ENCODE results near the gene DEPDC7.
A peak's percentile ranks its signal among the peaks of the same experiment; 100 is the strongest.
"Not testable (repeated sequence)": the region's sequence is repeated elsewhere in the genome, so short reads cannot be mapped to it uniquely, and the experiment has no call there.

The DEPDC7 gene

GRCh38 chr11:33039274-33040032 lies 23.8 kb downstream of the DEPDC7 start, which contains the start of gene TCP11L1:
TSS of gene TCP11L1 (plus strand) at chr11:33039572. CDS start at chr11:33043774, 4,202 bp downstream.
- Mint-ChIP-seq H3K9me3 (no peaks in the 10 kb centered on the region), H3K4me3 (peak within 1 kb of the TSS; percentile 89), H3K4me1 (ENCODE audit: low read depth) (peaks cover 15% of the 10 kb centered on the region), H3K27ac (peak within 1 kb of the TSS; percentile 89), H3K27me3 (ENCODE audit: low read depth) (peaks cover 21% of the 10 kb centered on the region), H3K36me3 (ENCODE audit: low read depth) (peaks cover 8% of the 10 kb centered on the region)

- peaks cover 15% of the 10 kb centered on the region for H3K4me1 Mint-ChIP-seq (ENCODE audit: low read depth)
- H3K36me3 Mint-ChIP-seq (ENCODE audit: low read depth), result peaks cover 9% of the 10 kb centered on the region
- H3K9me3 Mint-ChIP-seq, result no peaks in the 10 kb centered on the region
- H3K27me3 Mint-ChIP-seq (ENCODE audit: low read depth), result peaks cover 15% of the 10 kb centered on the region
- peak overlapping the region; percentile 87 for H3K27ac Mint-ChIP-seq
- peak overlapping the region; percentile 89 for H3K4me3 Mint-ChIP-seq
These were observed 24.6 kb downstream of the DEPDC7 start for GRCh38 chr11:33040033-33040861.

GRCh38 chr11:33040862-33041453 lies 25.3 kb downstream of the DEPDC7 start:
- H3K27ac Mint-ChIP-seq, result peak overlapping the region; percentile 87
- H3K4me3 Mint-ChIP-seq, result peak overlapping the region; percentile 89
- no peaks in the 10 kb centered on the region for H3K9me3 Mint-ChIP-seq
- H3K36me3 Mint-ChIP-seq (ENCODE audit: low read depth), result peaks cover 15% of the 10 kb centered on the region
- H3K27me3 Mint-ChIP-seq (ENCODE audit: low read depth), result peaks cover 8% of the 10 kb centered on the region
- peaks cover 15% of the 10 kb centered on the region for H3K4me1 Mint-ChIP-seq (ENCODE audit: low read depth)

GRCh38 chr11:33043221-33043830 lies 27.6 kb downstream of the DEPDC7 start:
- H3K9me3 Mint-ChIP-seq, result no peaks in the 10 kb centered on the region
- H3K27me3 Mint-ChIP-seq (ENCODE audit: low read depth), result no peaks in the 10 kb centered on the region
- no peak overlapping the region for H3K4me3 Mint-ChIP-seq
- H3K4me1 Mint-ChIP-seq (ENCODE audit: low read depth), result peaks cover 15% of the 10 kb centered on the region
- H3K27ac Mint-ChIP-seq, result no peak overlapping the region
- peaks cover 29% of the 10 kb centered on the region for H3K36me3 Mint-ChIP-seq (ENCODE audit: low read depth)

GRCh38 chr11:33044285-33044756 lies 28.6 kb downstream of the DEPDC7 start:
- no peak overlapping the region for H3K4me3 Mint-ChIP-seq
- H3K9me3 Mint-ChIP-seq, result no peaks in the 10 kb centered on the region
- peaks cover 32% of the 10 kb centered on the region for H3K36me3 Mint-ChIP-seq (ENCODE audit: low read depth)
- H3K4me1 Mint-ChIP-seq (ENCODE audit: low read depth), result peaks cover 15% of the 10 kb centered on the region
- H3K27me3 Mint-ChIP-seq (ENCODE audit: low read depth), result no peaks in the 10 kb centered on the region
- H3K27ac Mint-ChIP-seq, result no peak overlapping the region

GRCh38 chr11:33045551-33046255 lies 30.0 kb downstream of the DEPDC7 start:
- H3K27me3 Mint-ChIP-seq (ENCODE audit: low read depth), result no peaks in the 10 kb centered on the region
- H3K36me3 Mint-ChIP-seq (ENCODE audit: low read depth), result peaks cover 32% of the 10 kb centered on the region
- no peaks in the 10 kb centered on the region for H3K9me3 Mint-ChIP-seq
- peaks cover 8% of the 10 kb centered on the region for H3K4me1 Mint-ChIP-seq (ENCODE audit: low read depth)
- no peak overlapping the region for H3K4me3 Mint-ChIP-seq
- no peak overlapping the region for H3K27ac Mint-ChIP-seq

DNA sequence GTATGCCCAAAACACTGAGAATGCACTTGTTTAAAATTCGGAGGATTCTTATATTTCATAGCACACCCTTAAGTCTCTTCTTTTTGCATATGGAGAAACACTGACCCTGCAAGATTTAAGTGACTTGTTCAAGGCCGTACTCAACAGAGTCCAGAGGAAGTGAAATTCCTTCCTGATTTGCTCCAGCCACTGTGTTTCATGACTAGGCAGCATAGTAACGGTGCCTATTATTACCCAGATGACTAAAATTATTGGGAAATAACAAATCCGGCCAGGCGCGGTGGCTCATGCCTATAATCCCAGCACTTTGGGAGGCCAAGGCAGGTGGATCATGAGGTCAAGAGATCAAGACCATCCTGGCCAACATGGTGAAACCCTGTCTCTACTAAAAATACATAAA lies 33.0 kb downstream of the DEPDC7 start:
- not testable (repeated sequence) for H3K9me3 Mint-ChIP-seq; H3K27me3 Mint-ChIP-seq (ENCODE audit: low read depth); H3K27ac Mint-ChIP-seq; H3K4me3 Mint-ChIP-seq; H3K4me1 Mint-ChIP-seq (ENCODE audit: low read depth)
- peaks cover 31% of the 10 kb centered on the region for H3K36me3 Mint-ChIP-seq (ENCODE audit: low read depth)

GRCh38 chr11:33049565-33050408 lies 34.1 kb downstream of the DEPDC7 start:
- H3K27me3 Mint-ChIP-seq (ENCODE audit: low read depth); H3K9me3 Mint-ChIP-seq; H3K4me1 Mint-ChIP-seq (ENCODE audit: low read depth); H3K27ac Mint-ChIP-seq; H3K4me3 Mint-ChIP-seq: not testable (repeated sequence)
- peaks cover 25% of the 10 kb centered on the region for H3K36me3 Mint-ChIP-seq (ENCODE audit: low read depth)

DNA sequence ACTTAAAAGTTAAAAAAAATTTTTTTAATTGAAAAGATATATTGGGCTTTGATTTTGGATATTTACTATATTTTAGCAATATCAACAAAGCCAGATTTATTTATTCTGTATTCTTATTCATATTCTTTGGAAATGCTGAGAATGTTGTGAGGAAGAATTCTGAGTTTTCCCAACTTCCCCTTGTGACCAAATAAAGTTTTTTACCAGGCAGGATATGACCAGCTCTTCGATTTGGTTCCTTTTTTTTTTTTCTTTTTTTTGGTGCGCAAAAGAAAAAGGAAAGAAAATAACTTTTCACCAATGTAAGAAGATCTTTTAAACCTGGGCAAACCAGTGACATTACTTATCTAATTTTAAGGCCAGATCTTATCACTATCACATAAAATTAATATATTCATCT lies 36.6 kb downstream of the DEPDC7 start:
- no peaks in the 10 kb centered on the region for H3K4me1 Mint-ChIP-seq (ENCODE audit: low read depth)
- no peaks in the 10 kb centered on the region for H3K9me3 Mint-ChIP-seq
- H3K36me3 Mint-ChIP-seq (ENCODE audit: low read depth), result peaks cover 17% of the 10 kb centered on the region
- H3K27me3 Mint-ChIP-seq (ENCODE audit: low read depth), result no peaks in the 10 kb centered on the region
- no peak overlapping the region for H3K4me3 Mint-ChIP-seq
- H3K27ac Mint-ChIP-seq, result no peak overlapping the region

GRCh38 chr11:33055375-33055774 lies 39.7 kb downstream of the DEPDC7 start:
- Mint-ChIP-seq H3K4me3 (no peak overlapping the region), H3K36me3 (ENCODE audit: low read depth) (peaks cover 23% of the 10 kb centered on the region), H3K27me3 (ENCODE audit: low read depth) (no peaks in the 10 kb centered on the region), H3K4me1 (ENCODE audit: low read depth) (peaks cover 2% of the 10 kb centered on the region), H3K9me3 (no peaks in the 10 kb centered on the region), H3K27ac (no peak overlapping the region)

DNA sequence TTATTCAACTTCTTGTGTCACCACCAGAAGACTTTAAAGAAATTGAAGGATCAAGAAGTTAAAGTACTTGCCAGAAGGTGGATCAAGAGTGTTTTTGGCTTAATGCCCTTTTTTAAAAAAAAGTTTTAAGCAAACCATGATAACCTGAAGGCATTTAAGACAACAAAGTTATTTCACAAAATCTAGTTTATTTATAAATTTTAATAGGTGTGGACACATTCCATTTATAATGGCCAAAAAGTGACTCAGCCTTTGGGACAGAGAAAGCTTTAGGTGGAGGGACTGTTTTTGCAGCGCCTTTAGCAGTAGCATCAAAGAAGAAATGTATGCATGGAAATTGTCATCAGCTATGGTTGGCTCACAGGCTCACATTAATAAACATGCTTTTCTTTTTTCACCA lies 41.6 kb downstream of the DEPDC7 start:
- no peak overlapping the region for H3K27ac Mint-ChIP-seq
- H3K36me3 Mint-ChIP-seq (ENCODE audit: low read depth), result peaks cover 29% of the 10 kb centered on the region
- no peak overlapping the region for H3K4me3 Mint-ChIP-seq
- peaks cover 6% of the 10 kb centered on the region for H3K4me1 Mint-ChIP-seq (ENCODE audit: low read depth)
- no peaks in the 10 kb centered on the region for H3K27me3 Mint-ChIP-seq (ENCODE audit: low read depth)
- H3K9me3 Mint-ChIP-seq, result no peaks in the 10 kb centered on the region

DNA sequence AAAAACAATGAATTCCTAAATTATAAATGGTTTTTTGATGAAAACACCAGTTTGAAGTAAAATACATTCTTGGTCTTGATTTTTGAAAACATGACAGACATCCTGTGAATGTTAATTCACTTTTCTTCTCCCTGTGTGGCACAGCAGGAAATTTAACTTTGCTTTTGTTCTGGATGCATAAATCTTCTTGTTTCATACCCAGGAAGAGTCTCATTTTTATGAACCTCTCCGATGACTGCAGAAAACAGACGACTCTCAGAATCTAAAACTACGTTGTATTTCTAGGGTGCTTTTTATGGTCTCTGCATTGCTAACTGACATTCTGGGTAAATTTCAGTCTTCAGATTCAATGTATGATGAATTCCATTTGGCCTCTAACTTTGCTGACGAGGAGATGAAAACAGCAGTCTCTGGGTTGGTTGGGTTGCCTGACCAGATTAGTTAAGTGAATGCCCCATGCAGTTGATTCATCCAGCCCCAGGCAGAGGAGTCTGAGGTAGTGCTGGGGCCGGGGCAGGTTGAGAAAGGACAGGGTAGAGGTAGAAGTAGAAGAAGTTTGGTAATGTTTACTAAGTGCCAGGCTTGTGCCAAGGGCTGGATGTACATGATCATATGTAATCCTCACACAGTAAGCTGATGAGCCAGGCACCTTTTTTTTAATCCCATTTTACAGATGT lies 43.8 kb downstream of the DEPDC7 start:
- Mint-ChIP-seq H3K27ac (no peak overlapping the region), H3K4me1 (ENCODE audit: low read depth) (peaks cover 26% of the 10 kb centered on the region), H3K27me3 (ENCODE audit: low read depth) (no peaks in the 10 kb centered on the region), H3K36me3 (ENCODE audit: low read depth) (peaks cover 39% of the 10 kb centered on the region), H3K4me3 (no peak overlapping the region), H3K9me3 (no peaks in the 10 kb centered on the region)

DNA sequence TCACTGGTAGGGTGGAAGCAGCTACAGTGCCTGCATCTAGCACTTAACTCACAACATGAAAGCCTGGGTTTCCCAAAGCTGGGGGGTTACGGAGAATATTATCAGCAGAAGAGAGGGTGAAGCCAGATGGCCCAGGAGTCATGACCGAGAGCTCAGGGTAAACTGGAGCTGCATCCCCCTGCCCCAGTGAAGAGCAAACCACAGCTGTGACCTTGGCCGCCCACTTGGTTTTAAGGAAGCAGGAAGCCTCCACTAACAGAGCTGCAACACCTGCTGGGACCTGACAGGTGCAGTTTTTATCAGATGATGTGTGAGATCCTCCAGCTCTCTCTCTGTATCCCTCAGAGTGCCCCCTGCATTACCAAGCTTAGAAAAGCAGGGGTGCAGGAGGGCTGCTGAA lies 44.6 kb downstream of the DEPDC7 start:
- Mint-ChIP-seq H3K36me3 (ENCODE audit: low read depth) (peaks cover 41% of the 10 kb centered on the region), H3K27me3 (ENCODE audit: low read depth) (no peaks in the 10 kb centered on the region), H3K4me1 (ENCODE audit: low read depth) (peaks cover 32% of the 10 kb centered on the region), H3K4me3 (no peak overlapping the region), H3K27ac (no peak overlapping the region), H3K9me3 (no peaks in the 10 kb centered on the region)
